Ishikawa (cell line): Measurements from ENCODE around the gene PKLR.

ENCODE experiments used
- CEBPB ChIP-seq: IDR thresholded peaks from 2 replicates; pipeline ENCODE4 v1.6.1; 2012
- CREB1 ChIP-seq: IDR thresholded peaks from 2 replicates; pipeline ENCODE4 v1.6.1; 2012; ENCODE audit warnings: low read depth
- EGR1 ChIP-seq: IDR thresholded peaks from 2 replicates; pipeline ENCODE4 v1.6.1; 2012
- EP300 ChIP-seq: IDR thresholded peaks from 2 replicates; pipeline ENCODE4 v1.6.1; 2012; ENCODE audit warnings: borderline replicate concordance
- FOXM1 ChIP-seq: IDR thresholded peaks from 2 replicates; pipeline ENCODE4 v1.6.1; 2012; ENCODE audit warnings: low read depth, borderline replicate concordance
- NFIC ChIP-seq: IDR thresholded peaks from 2 replicates; pipeline ENCODE4 v1.6.1; 2012
- RAD21 ChIP-seq: IDR thresholded peaks from 2 replicates; pipeline ENCODE4 v1.6.1; 2012; ENCODE audit warnings: low read depth
- TAF1 ChIP-seq: IDR thresholded peaks from 2 replicates; pipeline ENCODE4 v1.6.1; 2012; ENCODE audit warnings: low read depth, mild to moderate bottlenecking
- TCF12 ChIP-seq: IDR thresholded peaks from 2 replicates; pipeline ENCODE4 v1.6.1; 2012; ENCODE audit warnings: low read depth
- TEAD4 ChIP-seq: IDR thresholded peaks from 2 replicates; pipeline ENCODE4 v1.6.1; 2012
- YY1 ChIP-seq: IDR thresholded peaks from 2 replicates; pipeline ENCODE4 v1.6.1; 2012; ENCODE audit warnings: low read depth
- ZBTB7A ChIP-seq: IDR thresholded peaks from 2 replicates; pipeline ENCODE4 v1.6.1; 2012; ENCODE audit warnings: low read depth
- TF ChIP-seq, protein P1 (sequence below): IDR thresholded peaks from 2 replicates; pipeline ENCODE4 v1.6.1; 2012
- TF ChIP-seq, protein P2 (sequence below): IDR thresholded peaks from 2 replicates; pipeline ENCODE4 v1.6.1; 2012
- TF ChIP-seq, protein P3 (sequence below): IDR thresholded peaks from 2 replicates; pipeline ENCODE4 v1.6.1; 2012; ENCODE audit warnings: low read depth, mild to moderate bottlenecking

Gene PKLR

DNA sequence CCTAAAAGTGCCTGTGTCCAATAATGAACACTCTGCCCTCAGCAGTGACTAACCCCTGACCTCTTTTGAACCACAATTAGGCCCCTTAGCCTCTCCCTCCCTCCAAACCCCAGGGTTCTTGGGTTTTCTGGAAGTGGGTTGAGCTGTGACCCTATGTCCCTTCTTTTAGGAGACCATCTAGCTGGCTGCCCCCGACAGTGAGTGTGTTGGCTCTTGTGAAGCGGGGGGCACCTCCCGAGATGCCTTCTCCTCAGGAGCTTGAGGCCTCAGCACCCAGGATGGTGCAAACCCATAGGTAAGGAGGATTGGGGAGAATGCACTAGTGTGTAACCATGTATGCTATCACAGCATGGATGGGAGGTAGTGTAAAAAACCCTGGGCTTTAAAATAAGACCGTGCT lies 26.7 kb upstream of the PKLR start:
- no peak for TF ChIP-seq CREB1
- TF ChIP-seq, protein P1, sequence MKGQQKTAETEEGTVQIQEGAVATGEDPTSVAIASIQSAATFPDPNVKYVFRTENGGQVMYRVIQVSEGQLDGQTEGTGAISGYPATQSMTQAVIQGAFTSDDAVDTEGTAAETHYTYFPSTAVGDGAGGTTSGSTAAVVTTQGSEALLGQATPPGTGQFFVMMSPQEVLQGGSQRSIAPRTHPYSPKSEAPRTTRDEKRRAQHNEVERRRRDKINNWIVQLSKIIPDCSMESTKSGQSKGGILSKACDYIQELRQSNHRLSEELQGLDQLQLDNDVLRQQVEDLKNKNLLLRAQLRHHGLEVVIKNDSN: no peak
- no peak for TF ChIP-seq RAD21
- TF ChIP-seq CEBPB: no peak
- TF ChIP-seq TCF12: no peak
- no peak for TF ChIP-seq TAF1

DNA sequence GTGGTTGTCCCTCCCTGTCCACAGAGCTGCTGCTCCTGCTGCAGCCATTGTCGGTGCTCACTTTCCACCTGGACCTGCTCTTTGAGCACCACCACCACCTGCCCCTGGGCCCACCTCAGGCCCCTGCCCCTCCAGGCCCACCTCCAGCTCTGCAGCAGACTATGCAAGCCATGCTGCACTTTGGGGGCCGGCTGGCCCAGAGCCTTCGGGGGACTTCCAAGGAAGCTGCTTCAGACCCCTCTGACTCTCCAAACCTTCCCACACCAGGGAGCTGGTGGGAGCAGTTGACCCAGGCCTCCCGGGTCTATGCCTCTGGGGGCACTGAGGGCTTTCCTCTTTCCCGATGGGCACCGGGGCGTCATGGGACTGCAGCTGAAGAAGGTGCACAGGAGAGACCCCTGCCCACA lies 25.4 kb upstream of the PKLR start:
- TF ChIP-seq TAF1 (no peak), EP300 (no peak), RAD21 (no peak), CEBPB (no peak)

DNA sequence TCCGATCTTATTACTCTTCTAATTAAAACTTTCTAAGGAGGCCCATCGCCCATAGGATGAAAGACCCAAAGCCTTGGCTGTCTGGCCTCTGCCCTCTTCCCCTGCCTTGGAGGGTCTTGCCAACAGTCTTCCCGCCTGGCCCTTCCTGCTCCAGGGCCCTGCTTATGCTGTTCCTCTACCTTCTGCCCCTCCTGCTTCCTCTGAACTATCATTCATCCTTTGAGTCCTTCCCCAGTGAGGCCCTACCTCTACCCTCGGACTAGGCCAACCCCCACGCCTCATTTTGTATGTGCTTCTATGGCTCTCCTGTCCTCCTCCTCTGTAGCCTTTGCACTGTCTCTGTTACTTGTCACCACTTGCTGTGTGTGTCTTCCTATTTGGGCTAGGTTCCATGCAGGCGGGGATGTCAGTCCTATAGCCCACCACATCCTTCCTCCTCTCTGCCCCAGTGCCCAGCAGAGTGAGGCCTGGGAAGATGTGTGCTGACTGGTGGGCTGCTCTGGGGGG lies 24.8 kb upstream of the PKLR start:
- TF ChIP-seq EP300 (no peak), ZBTB7A (no peak), NFIC (no peak), YY1 (no peak)
- TF ChIP-seq, protein P1: no peak

DNA sequence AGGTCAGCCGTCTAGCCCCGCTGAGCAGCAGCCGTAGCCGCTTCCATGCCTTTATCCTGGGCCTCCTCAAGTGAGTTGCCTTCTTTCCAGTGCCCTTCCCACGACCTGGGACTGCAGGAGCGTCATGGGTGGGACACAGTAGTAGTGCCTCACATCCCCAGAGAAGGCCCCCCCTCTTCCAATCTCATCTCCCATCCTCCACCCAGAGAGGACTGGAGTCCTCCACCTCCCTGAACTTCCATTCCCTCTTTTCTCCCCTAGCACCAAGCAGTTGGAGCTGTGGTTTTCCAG lies 24.3 kb upstream of the PKLR start:
- TF ChIP-seq TEAD4 (no peak), CEBPB (no peak), CREB1 (no peak), YY1 (no peak), ZBTB7A (no peak), EP300 (no peak), RAD21 (no peak), EGR1 (no peak), TAF1 (no peak), NFIC (no peak), TCF12 (no peak), FOXM1 (no peak)
- TF ChIP-seq, protein P2, sequence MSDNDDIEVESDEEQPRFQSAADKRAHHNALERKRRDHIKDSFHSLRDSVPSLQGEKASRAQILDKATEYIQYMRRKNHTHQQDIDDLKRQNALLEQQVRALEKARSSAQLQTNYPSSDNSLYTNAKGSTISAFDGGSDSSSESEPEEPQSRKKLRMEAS: no peak
- TF ChIP-seq, protein P1: no peak
- TF ChIP-seq, protein P3, sequence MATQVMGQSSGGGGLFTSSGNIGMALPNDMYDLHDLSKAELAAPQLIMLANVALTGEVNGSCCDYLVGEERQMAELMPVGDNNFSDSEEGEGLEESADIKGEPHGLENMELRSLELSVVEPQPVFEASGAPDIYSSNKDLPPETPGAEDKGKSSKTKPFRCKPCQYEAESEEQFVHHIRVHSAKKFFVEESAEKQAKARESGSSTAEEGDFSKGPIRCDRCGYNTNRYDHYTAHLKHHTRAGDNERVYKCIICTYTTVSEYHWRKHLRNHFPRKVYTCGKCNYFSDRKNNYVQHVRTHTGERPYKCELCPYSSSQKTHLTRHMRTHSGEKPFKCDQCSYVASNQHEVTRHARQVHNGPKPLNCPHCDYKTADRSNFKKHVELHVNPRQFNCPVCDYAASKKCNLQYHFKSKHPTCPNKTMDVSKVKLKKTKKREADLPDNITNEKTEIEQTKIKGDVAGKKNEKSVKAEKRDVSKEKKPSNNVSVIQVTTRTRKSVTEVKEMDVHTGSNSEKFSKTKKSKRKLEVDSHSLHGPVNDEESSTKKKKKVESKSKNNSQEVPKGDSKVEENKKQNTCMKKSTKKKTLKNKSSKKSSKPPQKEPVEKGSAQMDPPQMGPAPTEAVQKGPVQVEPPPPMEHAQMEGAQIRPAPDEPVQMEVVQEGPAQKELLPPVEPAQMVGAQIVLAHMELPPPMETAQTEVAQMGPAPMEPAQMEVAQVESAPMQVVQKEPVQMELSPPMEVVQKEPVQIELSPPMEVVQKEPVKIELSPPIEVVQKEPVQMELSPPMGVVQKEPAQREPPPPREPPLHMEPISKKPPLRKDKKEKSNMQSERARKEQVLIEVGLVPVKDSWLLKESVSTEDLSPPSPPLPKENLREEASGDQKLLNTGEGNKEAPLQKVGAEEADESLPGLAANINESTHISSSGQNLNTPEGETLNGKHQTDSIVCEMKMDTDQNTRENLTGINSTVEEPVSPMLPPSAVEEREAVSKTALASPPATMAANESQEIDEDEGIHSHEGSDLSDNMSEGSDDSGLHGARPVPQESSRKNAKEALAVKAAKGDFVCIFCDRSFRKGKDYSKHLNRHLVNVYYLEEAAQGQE: no peak

DNA sequence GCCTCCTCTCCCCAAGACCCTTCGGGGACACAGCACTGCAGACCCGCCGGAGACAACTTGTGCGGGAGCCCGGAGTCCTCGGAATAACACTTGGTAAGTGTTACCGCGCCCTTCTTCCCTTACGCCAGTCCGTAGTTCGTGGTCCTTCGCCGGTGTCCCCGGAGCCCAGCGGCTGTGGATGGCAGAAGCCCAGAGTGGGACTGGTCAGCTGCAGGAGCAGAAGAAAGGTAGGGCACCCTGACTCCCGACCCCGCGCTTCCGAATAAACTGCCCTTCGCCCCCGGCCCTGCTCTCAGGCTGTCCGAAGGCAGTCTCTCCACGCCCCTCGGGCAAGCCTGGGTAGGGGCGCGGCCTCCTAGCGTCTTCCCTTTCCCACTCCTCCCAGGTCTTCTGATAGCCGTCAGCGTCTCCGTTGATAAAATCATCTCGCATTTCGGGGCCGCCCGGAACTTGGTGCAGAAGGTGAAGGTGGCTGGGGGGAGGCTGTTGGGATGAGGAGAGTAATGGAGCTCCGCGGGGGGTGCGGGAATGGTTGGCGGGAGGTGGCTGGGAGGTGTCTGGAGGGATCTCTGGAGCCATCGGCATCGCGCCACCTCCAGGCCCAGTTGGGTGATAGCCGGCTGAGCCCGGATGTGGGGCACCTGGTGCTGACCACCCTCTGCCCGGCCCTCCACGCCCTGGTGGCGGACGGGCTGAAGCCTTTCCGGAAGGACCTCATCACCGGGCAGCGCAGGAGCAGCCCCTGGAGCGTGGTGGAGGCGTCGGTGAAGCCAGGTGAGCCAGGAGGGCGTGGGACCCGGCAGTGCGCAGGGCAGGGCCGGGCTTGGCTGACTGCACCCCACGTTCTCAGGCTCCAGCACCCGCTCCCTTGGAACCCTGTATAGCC lies 23.7 kb upstream of the PKLR start:
- TF ChIP-seq, protein P2: peak; percentile 45; the same call in 1 of the 2 replicates
- no peak for TF ChIP-seq FOXM1
- peak; percentile 46; the same call in 1 of the 2 replicates for TF ChIP-seq ZBTB7A
- TF ChIP-seq YY1: 0 out of 2 replicates have a peak, but pooled peaks have one; percentile 34
- TF ChIP-seq, protein P1: no peak
- TF ChIP-seq TCF12: 0 out of 2 replicates have a peak, but pooled peaks have one; percentile 27
- TF ChIP-seq RAD21: peak; percentile 35; the same call in 1 of the 2 replicates
- TF ChIP-seq EGR1: no peak
- TF ChIP-seq TEAD4: no peak
- no peak for TF ChIP-seq NFIC
- TF ChIP-seq TAF1: 0 out of 2 replicates have a peak, but pooled peaks have one; percentile 18
- TF ChIP-seq CEBPB: no peak

DNA sequence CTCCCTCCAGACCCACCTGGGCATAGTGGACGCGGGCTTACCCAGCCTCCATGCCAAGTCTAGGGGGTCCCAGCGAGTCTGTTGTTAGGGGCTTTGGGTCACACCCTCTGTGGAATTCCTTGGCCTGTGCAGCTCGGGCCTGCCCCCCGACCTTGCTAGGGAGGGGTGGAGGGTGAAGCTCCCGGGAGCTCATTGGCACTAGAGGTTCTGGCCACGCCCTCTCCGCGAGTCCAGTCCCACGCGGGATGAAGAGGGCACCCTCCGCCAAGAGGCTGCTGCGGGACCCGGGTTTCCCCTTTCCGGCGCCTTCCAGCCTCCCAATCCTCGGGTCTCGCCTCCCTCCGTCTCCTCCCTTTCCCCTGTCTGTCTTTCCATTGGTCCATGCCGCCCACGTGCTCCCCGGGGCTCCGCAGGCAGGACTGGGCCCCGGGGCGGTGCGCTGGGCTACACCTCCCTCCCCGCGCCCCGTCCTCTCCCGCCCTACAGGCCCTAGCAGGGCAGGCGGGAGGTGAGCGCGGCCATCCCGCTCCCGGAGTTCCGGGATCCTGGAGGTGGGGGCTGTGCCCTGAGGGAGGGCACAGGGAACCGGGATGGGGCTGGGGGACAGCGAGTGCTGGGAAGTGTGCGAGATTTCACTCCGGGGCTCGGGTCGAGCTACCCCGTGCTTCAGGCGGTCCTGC lies 22.9 kb upstream of the PKLR start:
- TF ChIP-seq EP300 (peak; percentile 24; the same call in 1 of the 2 replicates), RAD21 (no peak), ZBTB7A (no peak), CEBPB (no peak), TCF12 (0 out of 2 replicates have a peak, but pooled peaks have one; percentile 15), NFIC (peak; percentile 28; the same call in 1 of the 2 replicates), TEAD4 (peak; percentile 45; the same call in 1 of the 2 replicates), EGR1 (0 out of 2 replicates have a peak, but pooled peaks have one; percentile 51), CREB1 (no peak), TAF1 (peak; percentile 58; the same call in 1 of the 2 replicates)
- TF ChIP-seq, protein P1: peak; percentile 99
- TF ChIP-seq, protein P2: peak; percentile 77
